Activated CD8-positive, alpha-beta memory T cell treated with anti-CD3 and anti-CD28 coated beads, Interleukin-2, amount 10 ng/mL, durations not matched to agents 7 days and 5 days (primary cell): ENCODE data around the gene APOL1. TPM values are rescaled to one million over a fixed set of nuclear protein-coding genes. Genes with fewer than 3 reads are reported as not detected.
"Not testable (repeated sequence)": the region's sequence is repeated elsewhere in the genome, so short reads cannot be mapped to it uniquely, and the experiment has no call there.

Experiments used
- ATAC-seq: fragments of 150-1000 bp; cut with Tn5 transposase; one replicate; pipeline ENCODE4 v1.10.0; 2021; ENCODE audit warnings: moderate library complexity
- CTCF ChIA-PET: fragments of 350-600 bp; sonication (Branson Sonifier 250); formaldehyde crosslinking; loops from one replicate; lab custom pipeline; 2021; ENCODE audit warnings: antibody characterized with exemption; lab: Charles Lee
- DNase-seq: peaks from one replicate; pipeline ENCODE4 v3.0.0-alpha.2; 2020
- H3K27ac Mint-ChIP-seq: one replicate; pipeline ENCODE4 v1.8.0; 2021; ENCODE audit warnings: mild to moderate bottlenecking, mixed read lengths
- H3K27me3 Mint-ChIP-seq: one replicate; pipeline ENCODE4 v1.8.0; 2021; ENCODE audit warnings: mixed read lengths
- H3K36me3 Mint-ChIP-seq: one replicate; pipeline ENCODE4 v1.8.0; 2021; ENCODE audit warnings: mild to moderate bottlenecking, mixed read lengths
- H3K4me1 Mint-ChIP-seq: one replicate; pipeline ENCODE4 v1.8.0; 2021; ENCODE audit warnings: mixed read lengths
- H3K4me3 Mint-ChIP-seq: one replicate; pipeline ENCODE4 v1.8.0; 2021; ENCODE audit warnings: mild to moderate bottlenecking, moderate library complexity, mixed read lengths
- H3K9me3 Mint-ChIP-seq: one replicate; pipeline ENCODE4 v1.8.0; 2022; ENCODE audit warnings: low read depth, mixed read lengths
- total RNA-seq, 2 experiments: library from RNA; stranded (reverse); gene quantifications; one replicate each; pipeline ENCODE4 v1.2.3, GENCODE V29; 2021

Gene APOL1
- total RNA-seq, 2 experiments from 2014 or later, result 55.6 to 61.6 TPM

DNA sequence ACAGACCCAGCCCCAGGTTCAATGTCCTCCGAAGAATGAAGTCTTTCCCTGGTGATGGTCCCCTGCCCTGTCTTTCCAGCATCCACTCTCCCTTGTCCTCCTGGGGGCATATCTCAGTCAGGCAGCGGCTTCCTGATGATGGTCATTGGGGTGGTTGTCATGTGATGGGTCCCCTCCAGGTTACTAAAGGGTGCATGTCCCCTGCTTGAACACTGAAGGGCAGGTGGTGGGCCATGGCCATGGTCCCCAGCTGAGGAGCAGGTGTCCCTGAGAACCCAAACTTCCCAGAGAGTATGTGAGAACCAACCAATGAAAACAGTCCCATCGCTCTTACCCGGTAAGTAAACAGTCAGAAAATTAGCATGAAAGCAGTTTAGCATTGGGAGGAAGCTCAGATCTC lies 14.1 kb downstream of the APOL1 start:
- no peak for ATAC-seq
- DNase-seq, result no peak
- Mint-ChIP-seq H3K4me3 (no peak overlapping the region), H3K27ac (no peak overlapping the region), H3K9me3 (no peaks in the 10 kb centered on the region), H3K27me3 (no peaks in the 10 kb centered on the region), H3K36me3 (peaks cover 46% of the 10 kb centered on the region), H3K4me1 (no peaks in the 10 kb centered on the region)
- CTCF ChIA-PET, result interaction anchor here (1.1 to 1.4 kb wide), 2 partner anchors 9 to 27 kb away, joined by 3 to 4 read pairs; no protein-coding TSS in a partner anchor

DNA sequence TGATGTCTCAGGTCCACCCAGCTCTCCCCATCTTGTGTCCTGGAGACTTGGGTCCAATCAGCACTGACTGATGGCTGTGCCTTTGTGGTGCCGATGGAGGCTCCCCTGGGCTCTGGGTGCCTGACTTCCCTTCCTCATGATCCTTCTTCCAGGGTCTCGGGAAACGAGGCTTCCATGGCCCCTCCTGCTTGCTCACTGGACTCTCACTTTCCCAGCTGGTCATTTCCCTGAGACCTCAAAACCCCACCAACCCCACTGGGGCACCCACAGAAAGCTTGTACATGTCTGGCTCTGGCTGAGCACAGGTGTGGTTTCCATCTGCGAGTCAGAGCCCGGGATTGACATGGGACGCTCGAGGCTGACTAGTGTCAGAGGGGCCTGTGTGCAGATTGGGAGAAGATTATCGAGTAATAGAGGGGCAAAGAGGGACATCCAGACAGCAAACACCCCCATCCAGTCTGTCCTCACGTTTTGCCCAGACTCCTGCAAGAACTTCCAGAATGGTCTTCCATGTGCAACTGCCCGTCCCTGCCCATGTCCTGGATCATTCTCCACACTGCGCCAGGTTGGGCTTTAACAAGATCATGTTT lies 15.1 kb downstream of the APOL1 start:
- Mint-ChIP-seq H3K4me3 (no peak overlapping the region), H3K9me3 (no peaks in the 10 kb centered on the region), H3K36me3 (peaks cover 38% of the 10 kb centered on the region), H3K27ac (no peak overlapping the region), H3K27me3 (no peaks in the 10 kb centered on the region), H3K4me1 (no peaks in the 10 kb centered on the region)
- no peak for DNase-seq
- CTCF ChIA-PET, result interaction anchor here (1.1 to 1.4 kb wide), 2 partner anchors 8 to 28 kb away, joined by 3 to 4 read pairs; no protein-coding TSS in a partner anchor
- ATAC-seq, result no peak

- not testable (repeated sequence) for H3K9me3 Mint-ChIP-seq, DNase-seq, H3K27me3 Mint-ChIP-seq, H3K27ac Mint-ChIP-seq, H3K4me3 Mint-ChIP-seq, ATAC-seq
- Mint-ChIP-seq H3K36me3 (peaks cover 14% of the 10 kb centered on the region), H3K4me1 (peaks cover 14% of the 10 kb centered on the region)
- CTCF ChIA-PET, result interaction anchor here (1.2 to 1.5 kb wide), 2 partner anchors 15 to 76 kb away, joined by 3 to 4 read pairs; no protein-coding TSS in a partner anchor
These were observed 18.3 kb downstream of the APOL1 start for GRCh38 chr22:36271231-36271630.

DNA sequence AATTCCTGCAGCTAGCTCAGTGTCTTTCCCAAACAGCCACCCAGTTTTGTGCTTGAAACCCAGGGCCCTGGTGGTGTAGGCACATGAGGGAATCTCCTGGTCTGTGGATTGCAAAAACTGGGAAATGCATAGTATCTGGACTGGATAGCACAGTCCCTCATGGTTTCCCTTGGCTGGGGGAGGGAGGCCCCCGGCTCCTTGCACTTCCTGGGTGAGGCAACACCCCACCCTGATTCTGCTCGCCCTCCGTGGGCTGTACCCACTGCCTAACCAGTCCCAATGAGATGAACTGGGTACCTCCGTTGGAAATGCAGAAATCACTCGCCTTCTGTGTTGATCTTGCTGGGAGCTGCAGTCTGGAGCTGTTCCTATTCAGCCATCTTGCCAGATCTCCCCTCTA lies 19.0 kb downstream of the APOL1 start:
- not testable (repeated sequence) for ATAC-seq, H3K27me3 Mint-ChIP-seq, H3K9me3 Mint-ChIP-seq, H3K36me3 Mint-ChIP-seq, H3K27ac Mint-ChIP-seq, H3K4me3 Mint-ChIP-seq, DNase-seq
- CTCF ChIA-PET, result interaction anchor here (1.1 to 1.2 kb wide), 3 partner anchors 14 to 215 kb away, joined by 3 read pairs; partner anchors contain the start of gene APOL2
- H3K4me1 Mint-ChIP-seq, result peaks cover 21% of the 10 kb centered on the region

GRCh38 chr22:36274531-36274930 lies 21.6 kb downstream of the APOL1 start:
- Mint-ChIP-seq H3K27me3 (no peaks in the 10 kb centered on the region), H3K27ac (no peak overlapping the region), H3K9me3 (no peaks in the 10 kb centered on the region), H3K4me1 (peaks cover 35% of the 10 kb centered on the region), H3K4me3 (no peak overlapping the region), H3K36me3 (peaks cover 5% of the 10 kb centered on the region)
- no peak for DNase-seq
- CTCF ChIA-PET, result interaction anchor here (1.1 to 5.4 kb wide), 5 partner anchors 12 to 196 kb away, joined by 3 to 39 read pairs (median 3); partner anchors contain the start of gene APOL2
- ATAC-seq, result no peak

GRCh38 chr22:36277482-36278291 lies 24.8 kb downstream of the APOL1 start:
- Mint-ChIP-seq H3K36me3 (peaks cover 20% of the 10 kb centered on the region), H3K27ac (peak overlapping the region; percentile 69)
- ATAC-seq, result peak; percentile 79

DNA sequence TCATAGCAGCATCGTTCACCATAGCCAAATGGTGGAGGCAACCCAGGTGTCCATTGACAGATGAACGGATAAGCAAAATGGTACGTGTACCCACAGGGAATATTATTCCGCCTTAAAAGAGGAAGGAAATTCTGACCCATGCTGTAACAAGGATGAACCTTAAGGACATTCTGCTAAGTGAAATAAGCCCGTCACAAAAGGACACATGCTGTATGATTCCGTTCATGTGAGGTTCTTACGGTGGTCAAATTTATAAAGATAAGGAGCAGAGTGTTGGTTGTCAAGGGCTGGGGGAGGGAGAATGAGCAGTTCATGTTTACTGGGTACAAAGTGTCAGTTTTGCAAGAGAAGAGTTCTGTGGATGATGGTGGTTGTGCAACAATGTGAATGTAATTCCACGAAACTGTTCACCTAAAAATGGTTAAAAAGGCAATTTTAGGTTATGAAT lies 26.3 kb downstream of the APOL1 start:
- H3K9me3 Mint-ChIP-seq, result no peaks in the 10 kb centered on the region
- no peak overlapping the region for H3K4me3 Mint-ChIP-seq
- DNase-seq, result no peak
- no peak for ATAC-seq
- H3K36me3 Mint-ChIP-seq, result peaks cover 32% of the 10 kb centered on the region
- CTCF ChIA-PET, result interaction anchor here (1.6 to 5.4 kb wide), 4 partner anchors 7 to 207 kb away, joined by 8 to 39 read pairs (median 16); partner anchors contain the start of gene APOL2
- peaks cover 27% of the 10 kb centered on the region for H3K4me1 Mint-ChIP-seq
- no peaks in the 10 kb centered on the region for H3K27me3 Mint-ChIP-seq
- H3K27ac Mint-ChIP-seq, result no peak overlapping the region

More at GRCh38 chr22:36277482-36278291, 24.8 kb downstream of the APOL1 start:
- no peaks in the 10 kb centered on the region for H3K27me3 Mint-ChIP-seq
- H3K4me1 Mint-ChIP-seq, result peaks cover 35% of the 10 kb centered on the region
- CTCF ChIA-PET, result interaction anchor here (0.7 to 5.4 kb wide), 26 partner anchors 9 to 230 kb away, joined by 3 to 39 read pairs (median 5); partner anchors contain the start of genes APOL1, APOL2, APOL4 and FOXRED2
- DNase-seq, result peak; percentile 84
- no peak overlapping the region for H3K4me3 Mint-ChIP-seq
- H3K9me3 Mint-ChIP-seq, result no peaks in the 10 kb centered on the region

- peak overlapping the region; percentile 52 for H3K27ac Mint-ChIP-seq
- peaks cover 41% of the 10 kb centered on the region for H3K36me3 Mint-ChIP-seq
- no peaks in the 10 kb centered on the region for H3K9me3 Mint-ChIP-seq
- CTCF ChIA-PET, result interaction anchor here (0.7 to 3.3 kb wide), 4 partner anchors 21 to 102 kb away, joined by 3 to 10 read pairs (median 4); partner anchors contain the start of gene APOL2
- no peaks in the 10 kb centered on the region for H3K27me3 Mint-ChIP-seq
- DNase-seq, result no peak
- H3K4me1 Mint-ChIP-seq, result peaks cover 23% of the 10 kb centered on the region
- ATAC-seq, result no peak
- no peak overlapping the region for H3K4me3 Mint-ChIP-seq
These were observed 27.4 kb downstream of the APOL1 start for GRCh38 chr22:36280379-36280778.

GRCh38 chr22:36281781-36282327 lies 28.9 kb downstream of the APOL1 start:
- peaks cover 51% of the 10 kb centered on the region for H3K36me3 Mint-ChIP-seq

GRCh38 chr22:36282328-36282831 lies 29.4 kb downstream of the APOL1 start:
- Mint-ChIP-seq H3K27ac (no peak overlapping the region), H3K36me3 (peaks cover 55% of the 10 kb centered on the region)

More at GRCh38 chr22:36281781-36282327, 28.9 kb downstream of the APOL1 start:
- Mint-ChIP-seq H3K27me3 (no peaks in the 10 kb centered on the region), H3K27ac (no peak overlapping the region), H3K4me3 (no peak overlapping the region), H3K9me3 (no peaks in the 10 kb centered on the region), H3K4me1 (peaks cover 20% of the 10 kb centered on the region)
- ATAC-seq (no peak), DNase-seq (no peak)
- CTCF ChIA-PET, result interaction anchor here (0.5 to 3.3 kb wide), 6 partner anchors 17 to 205 kb away, joined by 3 to 10 read pairs (median 4); no protein-coding TSS in a partner anchor

DNA sequence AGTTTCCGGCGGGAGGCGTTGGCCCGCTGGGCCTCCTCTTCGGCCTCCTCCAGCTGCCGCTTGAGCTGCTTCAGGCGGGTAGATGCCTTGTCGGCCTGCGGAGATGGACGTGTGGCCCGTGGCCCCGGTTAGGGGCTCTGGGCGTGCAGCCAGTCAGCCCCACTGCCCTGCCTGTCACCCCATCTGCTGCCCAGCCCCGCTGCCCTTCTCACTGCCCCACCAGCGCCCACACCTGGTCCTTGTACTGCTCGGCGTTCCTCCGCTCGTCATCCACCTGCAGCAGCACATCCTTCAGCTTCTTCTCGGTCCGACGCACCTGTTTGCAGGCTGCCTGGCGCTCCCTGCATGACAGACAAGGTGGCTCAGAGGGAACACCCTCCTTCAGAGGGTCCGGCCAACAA lies 31.2 kb downstream of the APOL1 start:
- CTCF ChIA-PET, result interaction anchor here (1.1 to 1.8 kb wide), 2 partner anchors 9 kb away, joined by 3 to 5 read pairs; no protein-coding TSS in a partner anchor
- Mint-ChIP-seq H3K4me3 (no peak overlapping the region), H3K27ac (peak overlapping the region; percentile 38), H3K9me3 (no peaks in the 10 kb centered on the region), H3K36me3 (peaks cover 68% of the 10 kb centered on the region), H3K4me1 (peaks cover 25% of the 10 kb centered on the region), H3K27me3 (no peaks in the 10 kb centered on the region)
- DNase-seq, result no peak
- ATAC-seq, result no peak

More at GRCh38 chr22:36282328-36282831, 29.4 kb downstream of the APOL1 start:
- DNase-seq, result no peak
- CTCF ChIA-PET, result interaction anchor here (1.5 to 3.3 kb wide), 5 partner anchors 11 to 188 kb away, joined by 4 to 10 read pairs (median 5); no protein-coding TSS in a partner anchor
- peaks cover 20% of the 10 kb centered on the region for H3K4me1 Mint-ChIP-seq
- ATAC-seq, result no peak
- no peaks in the 10 kb centered on the region for H3K27me3 Mint-ChIP-seq
- H3K9me3 Mint-ChIP-seq, result no peaks in the 10 kb centered on the region
- no peak overlapping the region for H3K4me3 Mint-ChIP-seq

DNA sequence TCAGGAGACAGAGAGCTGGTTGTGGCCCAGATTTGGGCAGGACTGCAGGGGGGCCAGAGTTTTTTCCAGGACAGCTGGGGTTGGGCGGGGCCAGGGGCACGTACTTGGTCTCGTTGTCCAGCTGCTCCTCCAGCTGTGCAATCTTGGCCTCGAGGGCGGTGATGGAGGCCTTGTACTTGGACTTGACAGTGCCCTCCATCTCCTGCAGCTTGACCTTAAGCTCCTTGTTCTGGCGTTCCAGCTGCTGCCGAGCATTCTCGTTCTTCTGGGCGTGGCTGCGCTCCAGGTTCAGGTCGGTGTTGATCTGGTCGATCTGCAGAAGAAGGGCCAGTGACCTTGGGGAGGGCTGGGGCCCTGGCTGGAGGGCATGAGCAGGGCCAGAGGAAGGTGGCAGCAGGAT lies 32.1 kb downstream of the APOL1 start:
- ATAC-seq, result no peak
- Mint-ChIP-seq H3K27ac (no peak overlapping the region), H3K36me3 (peaks cover 74% of the 10 kb centered on the region), H3K4me3 (no peak overlapping the region), H3K27me3 (no peaks in the 10 kb centered on the region), H3K4me1 (peaks cover 34% of the 10 kb centered on the region), H3K9me3 (no peaks in the 10 kb centered on the region)
- CTCF ChIA-PET, result interaction anchor here (1.1 to 2.6 kb wide), 4 partner anchors 9 to 186 kb away, joined by 3 to 13 read pairs (median 8); no protein-coding TSS in a partner anchor
- no peak for DNase-seq
